Epidermal melanocyte (primary cell): ENCODE results near the gene POR.
"Not testable (repeated sequence)": the region's sequence is repeated elsewhere in the genome, so short reads cannot be mapped to it uniquely, and the experiment has no call there.

ENCODE experiments used
- DNase-seq: peaks from one replicate; pipeline ENCODE4 v3.0.0; 2011; ENCODE audit warnings: low spot score; ENCODE audit not compliant: insufficient read length

POR gene

GRCh38 chr7:76016191-76016947 lies 101.4 kb downstream of the POR start:
- no peak for DNase-seq

GRCh38 chr7:76018520-76018919 lies 103.6 kb downstream of the POR start:
- not testable (repeated sequence) for DNase-seq

- peak; percentile 67 for DNase-seq
Measured at GRCh38 chr7:76020031-76020714, 105.2 kb downstream of the POR start.

- DNase-seq: no peak
Measured at GRCh38 chr7:76022026-76022780, 107.2 kb downstream of the POR start.

GRCh38 chr7:76023002-76023401 lies 108.0 kb downstream of the POR start:
- DNase-seq: no peak

- not testable (repeated sequence) for DNase-seq
Measured at GRCh38 chr7:76029682-76030081, 114.7 kb downstream of the POR start.

GRCh38 chr7:76031964-76032363 lies 117.0 kb downstream of the POR start:
- no peak for DNase-seq
